ENCODE measurements around the gene NOTCH1.

NOTCH1 gene

DNA sequence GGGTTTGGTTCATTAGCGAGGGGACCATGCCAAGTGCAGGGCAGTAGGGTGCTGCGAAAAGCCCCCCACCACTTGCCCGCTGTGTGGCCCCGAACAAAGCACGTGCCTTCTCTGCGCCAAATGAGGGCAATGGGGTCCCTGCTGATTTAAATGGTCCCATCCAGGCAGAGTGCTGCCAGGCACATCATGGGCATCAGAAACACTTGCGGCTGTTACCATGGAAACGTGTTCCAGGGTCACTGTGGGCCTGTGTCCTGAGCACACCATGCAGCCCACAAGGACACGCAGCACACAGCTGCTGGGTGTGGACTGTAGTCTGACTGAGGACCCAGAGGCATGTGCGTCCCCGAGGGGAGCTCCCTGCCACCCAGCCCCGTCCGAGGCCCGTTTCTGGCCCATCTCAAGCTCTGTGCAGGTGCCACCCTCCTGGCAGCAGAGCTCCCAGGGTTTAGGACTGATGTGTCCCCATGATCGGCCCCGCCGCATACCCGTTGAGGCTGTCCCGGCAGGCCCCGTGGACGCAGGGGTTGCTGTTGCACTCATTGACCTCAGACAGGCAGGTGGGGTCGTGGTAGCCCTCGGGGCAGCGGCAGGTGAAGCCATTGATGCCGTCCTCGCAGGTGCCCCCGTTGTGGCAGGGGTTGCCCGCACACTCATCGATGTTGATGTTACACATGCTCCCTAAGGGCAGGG, 31.7 kb downstream of the NOTCH1 start:
- H3K4me3 ChIP-seq (ENCODE audit: control insufficient read depth, low read depth, low read length): no peak overlapping the region
- no peak for DNase-seq (ENCODE audit: low read depth)
- TF ChIP-seq, protein P1, sequence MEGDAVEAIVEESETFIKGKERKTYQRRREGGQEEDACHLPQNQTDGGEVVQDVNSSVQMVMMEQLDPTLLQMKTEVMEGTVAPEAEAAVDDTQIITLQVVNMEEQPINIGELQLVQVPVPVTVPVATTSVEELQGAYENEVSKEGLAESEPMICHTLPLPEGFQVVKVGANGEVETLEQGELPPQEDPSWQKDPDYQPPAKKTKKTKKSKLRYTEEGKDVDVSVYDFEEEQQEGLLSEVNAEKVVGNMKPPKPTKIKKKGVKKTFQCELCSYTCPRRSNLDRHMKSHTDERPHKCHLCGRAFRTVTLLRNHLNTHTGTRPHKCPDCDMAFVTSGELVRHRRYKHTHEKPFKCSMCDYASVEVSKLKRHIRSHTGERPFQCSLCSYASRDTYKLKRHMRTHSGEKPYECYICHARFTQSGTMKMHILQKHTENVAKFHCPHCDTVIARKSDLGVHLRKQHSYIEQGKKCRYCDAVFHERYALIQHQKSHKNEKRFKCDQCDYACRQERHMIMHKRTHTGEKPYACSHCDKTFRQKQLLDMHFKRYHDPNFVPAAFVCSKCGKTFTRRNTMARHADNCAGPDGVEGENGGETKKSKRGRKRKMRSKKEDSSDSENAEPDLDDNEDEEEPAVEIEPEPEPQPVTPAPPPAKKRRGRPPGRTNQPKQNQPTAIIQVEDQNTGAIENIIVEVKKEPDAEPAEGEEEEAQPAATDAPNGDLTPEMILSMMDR (IDR thresholded peaks at IDR 0.05; ENCODE audit: control insufficient read depth, insufficient read depth, low read depth, low read length, missing control alignments): no peak

DNA sequence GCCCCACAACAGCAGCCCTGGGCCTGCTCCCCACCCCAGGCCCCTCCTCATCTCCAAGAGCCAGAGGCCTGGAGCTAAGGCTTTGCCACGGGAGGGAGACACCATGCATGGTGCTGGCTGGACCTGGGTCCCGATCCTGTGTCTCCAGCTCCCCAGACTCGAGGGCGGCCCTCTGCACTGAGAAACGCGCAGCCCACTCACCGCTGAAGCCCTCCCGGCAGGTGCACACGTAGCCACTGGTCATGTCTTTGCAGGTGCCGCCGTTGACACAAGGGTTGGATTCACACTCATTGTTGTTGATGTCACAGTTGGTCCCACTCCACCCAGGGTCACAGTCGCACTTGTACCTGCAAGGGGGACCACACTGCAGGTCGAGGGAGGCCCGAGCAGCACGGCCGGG, 32.7 kb downstream of the NOTCH1 start:
- no peak overlapping the region for H3K4me3 ChIP-seq (ENCODE audit: control insufficient read depth, low read depth, low read length)
- TF ChIP-seq, protein P1 (IDR thresholded peaks at IDR 0.05; ENCODE audit: control insufficient read depth, insufficient read depth, low read depth, low read length, missing control alignments): no peak

DNA sequence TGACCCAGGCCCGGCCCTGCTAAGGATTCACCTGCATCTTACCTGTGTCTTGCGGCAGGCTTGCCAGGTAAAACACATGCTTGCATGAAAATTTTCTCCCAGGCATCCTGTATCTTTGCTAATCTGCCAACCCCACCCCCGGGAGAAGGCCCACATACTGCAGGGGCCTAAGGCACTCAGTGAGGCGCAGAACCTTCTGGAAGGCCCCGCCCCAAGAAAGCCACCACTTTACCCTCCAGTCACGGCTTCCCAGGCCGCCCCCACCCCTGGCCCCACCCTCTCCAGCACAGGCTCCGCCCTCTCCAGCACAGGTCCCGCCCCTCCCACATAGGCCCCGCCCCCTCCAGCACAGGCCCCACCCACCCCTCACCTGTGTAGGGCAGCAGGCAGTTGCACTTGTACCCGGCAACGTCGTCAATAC, 33.2 kb downstream of the NOTCH1 start:
- TF ChIP-seq, protein P1 (IDR thresholded peaks at IDR 0.05; ENCODE audit: control insufficient read depth, insufficient read depth, low read depth, low read length, missing control alignments): no peak
- no peak overlapping the region for H3K4me3 ChIP-seq (ENCODE audit: control insufficient read depth, low read depth, low read length)
- DNase-seq (ENCODE audit: low read depth): no peak

More for the DNA sequence above, 32.7 kb downstream of the NOTCH1 start:
- no peak for DNase-seq (ENCODE audit: low read depth)

DNA sequence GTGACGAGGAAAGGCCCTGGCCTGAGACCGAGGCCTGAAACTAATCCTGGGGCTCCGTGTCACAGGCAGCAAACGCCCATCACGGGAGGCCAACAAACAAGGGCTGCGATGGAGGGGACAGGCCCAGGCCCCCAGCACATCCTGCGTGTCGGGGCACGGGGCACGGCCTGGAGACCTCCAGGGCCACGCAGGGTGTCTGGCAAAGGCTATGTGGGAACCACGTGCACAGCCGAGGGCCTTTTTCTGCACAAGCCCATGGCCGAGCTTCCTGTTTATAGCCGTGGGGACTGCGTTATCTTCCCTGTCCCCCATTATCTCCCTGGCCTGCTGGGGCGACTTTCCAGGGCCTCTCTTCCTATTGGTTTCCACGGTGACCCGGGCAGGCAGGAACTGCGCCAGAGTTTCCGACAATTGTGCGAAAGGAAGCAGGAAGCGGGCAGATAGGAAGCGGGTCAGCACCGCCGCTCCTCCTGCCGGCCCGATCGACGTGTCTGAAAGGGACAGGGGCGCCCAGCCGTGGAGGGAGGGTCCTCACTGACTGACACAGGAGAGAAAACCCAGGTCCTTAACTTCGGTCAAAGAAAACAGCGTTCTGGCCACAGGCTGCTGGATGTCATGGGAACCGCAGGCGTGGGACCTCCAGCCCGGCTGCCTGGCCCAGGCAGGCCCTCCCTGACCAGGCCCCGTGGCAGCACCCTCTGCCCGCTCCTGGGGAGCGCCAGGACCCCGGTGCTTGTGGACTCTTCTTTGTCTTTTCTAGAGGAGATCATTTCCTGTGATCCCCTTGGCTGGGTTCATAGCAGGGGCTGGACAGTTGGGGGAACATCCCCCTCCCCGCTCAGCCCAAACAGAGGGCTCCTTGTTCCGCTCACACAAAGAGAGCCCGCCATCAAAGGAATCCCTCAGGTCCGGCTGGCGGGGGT, 33.9 kb downstream of the NOTCH1 start:
- TF ChIP-seq, protein P1 (IDR thresholded peaks at IDR 0.05; ENCODE audit: control insufficient read depth, insufficient read depth, low read depth, low read length, missing control alignments): no peak
- H3K4me3 ChIP-seq (ENCODE audit: control insufficient read depth, low read depth, low read length): no peak overlapping the region
- no peak for DNase-seq (ENCODE audit: low read depth)

DNA sequence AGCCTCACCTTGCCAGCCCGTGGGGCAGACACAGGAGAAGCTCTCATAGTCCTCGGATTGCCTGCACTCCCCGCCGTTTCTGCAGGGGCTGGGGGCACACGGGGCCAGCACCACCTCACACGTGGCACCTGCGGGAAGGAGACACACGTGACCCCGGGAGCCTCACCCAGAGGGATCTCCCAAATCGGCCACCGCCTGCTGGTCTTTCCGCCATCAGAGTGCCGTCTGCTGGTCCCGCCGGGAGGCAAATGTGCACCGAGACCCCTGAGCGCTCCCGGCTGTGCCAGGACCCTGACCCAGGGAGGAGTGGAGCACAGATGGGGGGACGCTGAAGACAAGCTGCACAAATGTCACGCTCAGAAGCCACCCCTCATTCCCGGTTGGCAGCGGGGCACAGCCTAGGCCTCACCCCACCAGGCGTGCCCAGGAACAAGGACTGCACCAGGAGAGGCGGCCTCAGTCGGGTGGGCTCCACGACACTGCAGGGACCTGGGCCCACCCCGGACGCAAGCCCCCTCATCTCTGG, 34.6 kb downstream of the NOTCH1 start:
- H3K4me3 ChIP-seq (ENCODE audit: control insufficient read depth, low read depth, low read length): no peak overlapping the region
- no peak for DNase-seq (ENCODE audit: low read depth)
- TF ChIP-seq, protein P1 (IDR thresholded peaks at IDR 0.05; ENCODE audit: control insufficient read depth, insufficient read depth, low read depth, low read length, missing control alignments): no peak

DNA sequence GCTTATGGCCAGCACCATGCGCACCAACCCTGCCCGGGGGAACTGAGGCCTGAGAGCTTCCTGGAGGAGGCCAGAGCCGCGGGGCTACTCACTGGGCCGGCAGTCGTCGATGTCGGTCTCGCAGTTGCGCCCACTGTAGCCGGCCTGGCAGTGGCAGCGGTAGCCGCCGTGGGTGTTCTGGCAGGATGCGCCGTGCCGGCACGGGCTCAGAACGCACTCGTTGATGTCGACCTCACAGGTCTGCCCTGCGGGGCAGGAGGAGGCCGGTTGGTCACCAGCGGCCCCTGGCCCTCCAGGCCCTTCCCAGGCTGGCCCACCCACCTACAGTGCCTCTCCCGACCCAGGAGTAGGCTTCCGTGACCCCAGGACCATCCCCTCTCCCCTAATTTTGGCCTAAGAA, 35.3 kb downstream of the NOTCH1 start:
- TF ChIP-seq, protein P1 (IDR thresholded peaks at IDR 0.05; ENCODE audit: control insufficient read depth, insufficient read depth, low read depth, low read length, missing control alignments): no peak
- no peak for DNase-seq (ENCODE audit: low read depth)
- no peak overlapping the region for H3K4me3 ChIP-seq (ENCODE audit: control insufficient read depth, low read depth, low read length)

Measured in AG09309 (cell line).